ENCODE data around the gene FLT3. TPM values are rescaled to one million over a fixed set of nuclear protein-coding genes. Genes with fewer than 3 reads are reported as not detected.

FLT3 gene
- total and polyA plus RNA-seq, 8 donors, result 0.21 to 1.9 (median 0.50) TPM

DNA sequence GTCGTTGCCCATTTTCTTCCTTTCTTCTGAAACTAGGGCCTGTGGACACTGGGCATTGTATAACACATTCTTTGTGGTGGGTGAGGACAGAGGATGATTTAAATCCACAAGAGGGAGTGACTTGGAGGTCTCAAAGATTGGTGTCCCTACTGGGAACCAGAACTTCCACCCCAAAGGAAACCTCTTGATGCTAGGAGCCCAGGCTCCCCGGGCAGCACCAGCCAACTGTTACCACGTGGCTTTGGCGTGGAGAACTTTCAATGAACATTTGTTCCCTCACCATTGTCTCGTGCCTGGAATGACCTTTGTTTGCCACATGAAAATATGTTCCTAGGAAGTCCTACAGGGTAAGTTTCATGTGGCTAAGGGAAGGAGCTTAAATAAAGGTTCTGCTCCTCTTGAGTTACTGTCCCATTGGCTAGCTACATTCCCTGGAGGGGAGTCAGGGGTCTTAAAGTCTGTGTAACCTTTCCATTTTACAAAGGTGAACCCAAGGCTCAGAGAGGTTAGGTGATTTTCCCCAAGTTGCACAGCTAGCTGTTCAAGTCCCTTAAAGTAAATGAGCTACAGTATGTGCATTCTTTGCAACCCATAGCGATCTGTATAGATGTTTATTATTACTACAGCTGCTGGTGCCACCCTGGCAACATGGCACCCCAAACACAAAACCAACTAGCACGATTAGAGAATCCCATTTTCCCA, 126.3 kb downstream of the FLT3 start:
- intact Hi-C loops (cut with DNase I), result no loop called here
- Histone ChIP-seq H3K27me3 (peaks cover 96 to 100% of the 10 kb centered on the region in 2 donors), H3K4me1 (peaks cover 0 to 17% of the 10 kb centered on the region in 2 donors), H3K36me3 (no peaks in the 10 kb centered on the region), H3K9me3 (no peaks in the 10 kb centered on the region), H3K4me3 (no peak overlapping the region), H3K27ac (no peak overlapping the region)
- ATAC-seq (no peak), DNase-seq (no peak)
- TF ChIP-seq, protein P1, sequence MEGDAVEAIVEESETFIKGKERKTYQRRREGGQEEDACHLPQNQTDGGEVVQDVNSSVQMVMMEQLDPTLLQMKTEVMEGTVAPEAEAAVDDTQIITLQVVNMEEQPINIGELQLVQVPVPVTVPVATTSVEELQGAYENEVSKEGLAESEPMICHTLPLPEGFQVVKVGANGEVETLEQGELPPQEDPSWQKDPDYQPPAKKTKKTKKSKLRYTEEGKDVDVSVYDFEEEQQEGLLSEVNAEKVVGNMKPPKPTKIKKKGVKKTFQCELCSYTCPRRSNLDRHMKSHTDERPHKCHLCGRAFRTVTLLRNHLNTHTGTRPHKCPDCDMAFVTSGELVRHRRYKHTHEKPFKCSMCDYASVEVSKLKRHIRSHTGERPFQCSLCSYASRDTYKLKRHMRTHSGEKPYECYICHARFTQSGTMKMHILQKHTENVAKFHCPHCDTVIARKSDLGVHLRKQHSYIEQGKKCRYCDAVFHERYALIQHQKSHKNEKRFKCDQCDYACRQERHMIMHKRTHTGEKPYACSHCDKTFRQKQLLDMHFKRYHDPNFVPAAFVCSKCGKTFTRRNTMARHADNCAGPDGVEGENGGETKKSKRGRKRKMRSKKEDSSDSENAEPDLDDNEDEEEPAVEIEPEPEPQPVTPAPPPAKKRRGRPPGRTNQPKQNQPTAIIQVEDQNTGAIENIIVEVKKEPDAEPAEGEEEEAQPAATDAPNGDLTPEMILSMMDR (IDR thresholded peaks at IDR 0.05), result no peak

DNA sequence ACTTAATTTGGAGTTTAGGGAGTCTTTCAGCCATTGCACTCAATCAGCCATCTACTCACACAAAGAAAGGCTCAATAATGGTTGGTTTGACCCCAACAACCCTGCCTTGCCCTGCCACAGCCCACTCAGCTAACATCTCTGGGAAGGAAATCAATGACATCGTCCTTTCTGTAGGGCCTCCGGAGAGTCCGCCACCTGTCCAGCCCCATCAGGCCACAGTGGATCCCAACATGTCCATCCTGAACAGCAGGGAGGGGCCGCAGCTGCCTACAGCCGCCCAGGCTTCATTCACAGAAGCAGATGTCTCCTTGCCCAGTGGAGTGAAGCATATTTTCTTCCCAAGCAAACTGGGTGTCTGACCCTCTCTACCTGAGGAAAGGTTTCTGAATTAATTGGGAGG, 127.1 kb downstream of the FLT3 start:
- no peaks in the 10 kb centered on the region for H3K36me3 ChIP-seq
- H3K4me1 ChIP-seq, result peaks cover 0 to 20% of the 10 kb centered on the region in 2 donors
- DNase-seq (no peak), ATAC-seq (no peak)
- H3K27me3 ChIP-seq, result peaks cover 96 to 100% of the 10 kb centered on the region in 2 donors
- TF ChIP-seq, protein P1 (IDR thresholded peaks at IDR 0.05), result no peak
- intact Hi-C loops (cut with DNase I), result no loop called here
- no peaks in the 10 kb centered on the region for H3K9me3 ChIP-seq
- no peak overlapping the region for H3K27ac ChIP-seq
- no peak overlapping the region for H3K4me3 ChIP-seq

DNA sequence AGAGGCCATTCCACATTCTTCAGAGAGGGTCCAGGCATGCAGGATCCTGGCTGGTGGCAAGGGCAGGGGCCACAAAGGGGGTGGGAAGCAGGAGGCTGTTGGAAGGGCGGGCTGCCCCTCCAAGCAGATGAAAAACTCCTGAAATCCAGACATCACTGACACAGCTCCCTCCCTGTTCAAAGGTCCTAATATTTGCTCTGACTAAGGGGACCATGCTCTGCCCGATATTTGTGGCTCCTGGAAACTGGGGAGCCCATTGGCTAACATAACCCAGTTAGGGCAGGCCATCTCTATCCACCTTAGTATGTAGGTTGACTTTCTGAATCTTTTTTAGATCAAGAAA, 127.9 kb downstream of the FLT3 start:
- H3K9me3 ChIP-seq, result no peaks in the 10 kb centered on the region
- H3K4me3 ChIP-seq, result no peak overlapping the region
- no peak overlapping the region for H3K27ac ChIP-seq
- no peak for ATAC-seq
- peaks cover 0 to 20% of the 10 kb centered on the region in 2 donors for H3K4me1 ChIP-seq
- H3K36me3 ChIP-seq, result no peaks in the 10 kb centered on the region
- peaks cover 96 to 100% of the 10 kb centered on the region in 2 donors for H3K27me3 ChIP-seq
- intact Hi-C loops (cut with DNase I), result no loop called here
- no peak for DNase-seq
- TF ChIP-seq, protein P1 (IDR thresholded peaks at IDR 0.05), result no peak

DNA sequence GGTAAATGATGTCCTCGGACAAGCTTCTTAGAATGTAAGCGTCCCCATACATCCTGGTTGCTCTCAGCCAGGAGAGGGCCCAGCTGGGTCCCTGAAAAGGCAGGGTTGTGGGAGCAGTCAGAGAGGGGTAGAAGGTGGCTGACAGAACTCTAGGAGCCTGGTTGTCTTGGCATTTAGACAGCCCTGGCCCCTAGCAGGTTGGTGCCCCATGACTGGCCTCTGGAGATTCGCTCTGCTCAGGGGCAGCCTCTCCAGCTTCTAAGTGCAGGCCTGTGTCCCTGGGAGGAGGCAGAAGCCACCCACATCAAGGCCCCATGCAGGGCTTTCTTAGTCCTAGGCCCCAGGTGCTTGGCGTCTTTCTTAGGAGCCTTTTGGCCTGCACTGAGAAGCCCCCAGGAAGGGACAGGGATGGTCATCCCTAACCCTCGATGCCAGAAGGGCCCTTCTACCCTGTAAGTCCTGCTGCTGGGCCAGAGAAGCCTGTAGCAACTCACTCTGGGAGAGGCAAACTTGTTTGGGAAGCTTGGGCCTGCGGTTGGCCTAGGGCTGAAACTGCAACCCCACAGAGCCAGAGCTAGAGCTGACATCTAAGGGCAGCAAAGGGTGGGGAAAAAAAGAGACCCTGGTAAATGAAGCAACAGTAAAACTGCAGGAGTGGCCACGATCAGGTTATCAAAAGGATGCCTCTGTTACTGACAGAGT, 128.4 kb downstream of the FLT3 start:
- peaks cover 96 to 100% of the 10 kb centered on the region in 2 donors for H3K27me3 ChIP-seq
- intact Hi-C loops (cut with DNase I), result no loop called here
- no peak for ATAC-seq

DNA sequence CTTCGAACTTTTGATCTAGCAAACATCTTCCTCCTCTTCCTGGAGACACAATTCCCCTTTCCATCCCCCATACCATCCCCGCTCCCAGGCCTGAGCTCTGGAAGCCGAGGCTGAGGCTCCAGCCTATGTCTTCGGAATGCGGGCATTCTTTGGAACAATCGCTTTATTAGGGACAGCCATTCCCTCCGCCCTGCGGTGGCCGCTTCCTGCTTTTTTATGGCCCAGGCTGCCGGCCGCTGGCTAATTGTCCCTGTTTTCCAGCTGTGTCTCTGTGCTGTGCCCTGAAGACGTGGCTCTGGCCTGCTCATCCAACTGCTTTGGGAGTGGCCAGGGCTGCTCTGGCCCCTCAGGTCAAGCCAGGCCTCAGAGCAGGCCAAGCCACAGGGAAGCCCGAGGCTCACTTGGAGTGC, 129.1 kb downstream of the FLT3 start:
- TF ChIP-seq, protein P1 (IDR thresholded peaks at IDR 0.05), result no peak
- DNase-seq (no peak), ATAC-seq (no peak)
- Histone ChIP-seq H3K27ac (no peak overlapping the region), H3K4me1 (peaks cover 0 to 25% of the 10 kb centered on the region in 2 donors), H3K9me3 (no peaks in the 10 kb centered on the region), H3K27me3 (peaks cover 96 to 100% of the 10 kb centered on the region in 2 donors), H3K36me3 (no peaks in the 10 kb centered on the region), H3K4me3 (no peak overlapping the region)
- intact Hi-C loops (cut with DNase I), result no loop called here

More for the DNA sequence above, 128.4 kb downstream of the FLT3 start:
- no peak overlapping the region for H3K4me3 ChIP-seq
- no peak overlapping the region for H3K27ac ChIP-seq
- H3K36me3 ChIP-seq, result no peaks in the 10 kb centered on the region
- TF ChIP-seq, protein P1 (IDR thresholded peaks at IDR 0.05), result no peak
- H3K9me3 ChIP-seq, result no peaks in the 10 kb centered on the region
- DNase-seq, result no peak
- peaks cover 0 to 20% of the 10 kb centered on the region in 2 donors for H3K4me1 ChIP-seq
